HG02943 (cell line): ENCODE results near the gene RNF144A.

Source experiments
- ATAC-seq: cut with Tn5 transposase; IDR thresholded peaks from one replicate; pipeline ENCODE4 v1.9.1; 2021; ENCODE audit warnings: mild to moderate bottlenecking, low read depth, moderate library complexity; ENCODE audit not compliant: unreplicated experiment

Gene RNF144A

GRCh38 chr2:6968319-6969100 is 51.3 kb downstream of the RNF144A start:
- no peak for ATAC-seq

GRCh38 chr2:6970551-6970950 is 53.3 kb downstream of the RNF144A start:
- no peak for ATAC-seq

DNA sequence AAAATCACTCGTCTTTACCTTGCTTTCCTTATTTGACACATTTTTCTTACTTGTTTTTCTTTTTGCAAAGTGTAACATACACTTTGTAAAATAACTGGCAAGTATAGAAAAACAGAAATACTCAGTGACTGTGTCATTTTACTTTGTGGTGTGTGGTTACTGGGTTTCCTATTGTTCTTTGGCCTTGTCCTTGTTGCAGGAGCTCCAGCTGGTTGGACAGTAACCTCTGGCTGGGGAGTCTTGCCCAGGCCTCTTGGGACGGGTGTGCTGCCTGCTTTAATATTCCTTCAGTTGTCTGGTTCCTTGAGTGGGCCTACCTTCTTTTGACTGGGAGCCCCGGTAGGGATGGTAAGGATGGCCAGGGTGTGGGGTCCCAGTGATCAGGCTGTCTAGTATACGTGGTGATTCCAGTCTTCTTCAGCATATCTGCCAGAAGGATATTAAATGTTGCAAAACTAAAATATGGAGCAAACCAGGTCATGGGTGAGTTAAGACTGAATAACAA is 53.8 kb downstream of the RNF144A start:
- no peak for ATAC-seq

DNA sequence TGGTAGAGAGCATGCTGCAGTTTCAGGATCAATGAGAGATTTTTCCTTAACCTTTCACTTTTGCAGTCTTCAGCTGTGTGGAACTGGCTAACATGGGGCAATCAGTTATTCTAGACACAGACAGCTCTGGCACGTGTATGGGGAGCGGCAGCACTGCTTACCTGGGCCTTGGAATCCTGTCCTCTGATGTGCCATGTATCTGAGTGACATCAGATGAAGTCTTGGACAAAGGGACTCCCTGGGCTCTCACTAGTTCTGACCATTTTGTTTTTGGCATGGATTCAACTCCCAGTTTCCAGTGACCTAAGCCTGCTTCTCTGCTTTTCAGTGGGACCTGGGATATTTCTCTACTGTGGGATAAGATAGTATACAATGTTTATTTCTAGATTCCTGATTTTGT is 54.3 kb downstream of the RNF144A start:
- no peak for ATAC-seq

GRCh38 chr2:6972067-6972710 is 55.0 kb downstream of the RNF144A start:
- no peak for ATAC-seq

- no peak for ATAC-seq
Observed at GRCh38 chr2:6973895-6974545, 56.8 kb downstream of the RNF144A start.

DNA sequence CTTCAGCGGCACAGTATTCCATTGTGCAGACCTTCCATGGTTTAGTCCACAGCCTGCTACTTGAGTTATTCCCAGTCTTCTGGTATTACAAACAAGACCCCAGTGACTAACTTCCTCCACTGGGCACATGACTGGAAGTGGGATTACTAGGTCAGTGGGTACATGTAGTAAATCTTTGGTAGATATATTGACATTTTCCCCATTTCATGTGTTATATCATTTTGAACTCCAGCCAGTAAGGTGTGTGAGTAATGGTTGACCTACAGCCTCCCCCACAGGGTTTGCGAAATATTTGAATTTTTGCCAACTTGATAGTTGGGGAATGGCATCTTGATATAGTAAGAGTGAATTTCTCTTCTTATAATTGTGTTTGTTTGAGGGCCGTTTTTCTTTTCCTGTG is 58.8 kb downstream of the RNF144A start:
- ATAC-seq: no peak

GRCh38 chr2:6977113-6977741 is 60.0 kb downstream of the RNF144A start:
- ATAC-seq: no peak

- ATAC-seq: no peak
Observed at GRCh38 chr2:6977786-6978185, 60.6 kb downstream of the RNF144A start.

DNA sequence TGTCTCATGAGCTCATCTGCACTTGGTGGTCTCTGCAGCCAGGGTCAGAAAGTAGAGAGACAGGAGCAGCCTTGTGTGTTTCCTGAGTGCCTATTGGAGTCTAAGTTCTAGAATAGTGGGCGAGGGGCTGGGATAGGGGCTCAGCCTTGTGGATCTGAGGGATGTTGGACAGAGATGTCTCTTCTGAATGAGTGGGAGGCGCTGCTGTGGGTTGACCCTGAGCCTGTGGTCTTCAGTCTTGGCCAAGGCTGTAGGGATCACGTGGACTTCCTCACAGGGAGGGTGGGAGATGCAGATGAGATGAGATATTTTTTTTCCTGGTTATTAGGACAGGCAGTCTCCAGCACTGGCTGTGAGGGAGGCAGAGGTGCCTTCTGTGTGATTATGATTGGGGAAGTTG is 61.8 kb downstream of the RNF144A start:
- ATAC-seq: no peak

DNA sequence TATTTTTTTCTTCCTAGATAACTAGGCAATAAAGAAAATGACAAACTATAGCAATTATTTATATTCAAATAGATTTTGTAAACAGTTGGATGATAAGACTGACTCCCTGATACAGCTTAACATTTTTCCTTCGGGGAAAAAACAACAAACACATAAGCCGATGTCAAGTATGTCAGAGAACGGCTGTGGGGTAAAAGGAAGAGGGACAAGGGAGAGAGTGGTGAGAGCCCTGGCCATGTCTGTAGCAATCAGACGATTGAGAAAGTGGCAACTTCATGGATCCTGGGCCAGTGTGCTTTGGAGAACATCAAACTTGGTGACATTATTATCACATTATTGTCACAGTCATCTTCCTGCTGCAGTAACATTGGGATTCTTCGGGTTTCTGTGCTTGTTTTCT is 65.2 kb downstream of the RNF144A start:
- ATAC-seq: no peak

DNA sequence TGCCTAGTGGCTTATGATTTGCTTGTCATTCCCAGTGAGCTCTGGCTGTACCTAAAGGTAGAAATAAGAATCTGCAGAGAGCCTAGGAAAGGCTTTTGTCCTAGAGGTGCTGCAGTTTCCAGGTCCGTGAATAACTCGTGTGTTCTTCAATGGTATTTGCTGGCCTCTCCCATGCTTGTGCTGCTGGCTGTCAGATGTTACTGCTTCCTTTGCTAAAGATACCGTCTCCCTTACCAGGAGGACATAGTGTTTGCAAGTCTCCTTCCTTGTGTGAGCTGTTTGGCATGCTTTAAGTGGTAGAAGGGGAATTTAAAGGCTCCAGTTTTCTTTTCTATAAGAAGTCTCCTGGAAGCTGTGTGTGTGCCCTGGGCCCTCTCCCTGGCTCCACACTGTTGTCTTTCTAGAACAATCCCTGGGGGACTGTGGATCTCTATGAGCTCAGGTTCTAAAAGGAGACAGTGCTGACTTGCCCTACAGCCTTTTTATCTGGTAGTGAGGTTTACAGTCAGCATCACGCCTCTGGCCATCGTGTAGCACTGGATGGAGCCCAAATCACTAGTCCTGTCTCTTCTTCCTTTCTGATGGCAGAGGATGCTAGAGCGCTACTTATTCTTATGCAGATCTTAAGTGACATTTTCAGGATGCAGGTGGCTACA is 65.8 kb downstream of the RNF144A start:
- no peak for ATAC-seq

- no peak for ATAC-seq
Observed at GRCh38 chr2:6986301-6986911, 69.2 kb downstream of the RNF144A start.

- ATAC-seq: no peak
Observed at GRCh38 chr2:6986912-6987361, 69.7 kb downstream of the RNF144A start.

GRCh38 chr2:6990871-6991270 is 73.7 kb downstream of the RNF144A start:
- no peak for ATAC-seq

GRCh38 chr2:6992794-6993228 is 75.6 kb downstream of the RNF144A start:
- ATAC-seq: no peak

DNA sequence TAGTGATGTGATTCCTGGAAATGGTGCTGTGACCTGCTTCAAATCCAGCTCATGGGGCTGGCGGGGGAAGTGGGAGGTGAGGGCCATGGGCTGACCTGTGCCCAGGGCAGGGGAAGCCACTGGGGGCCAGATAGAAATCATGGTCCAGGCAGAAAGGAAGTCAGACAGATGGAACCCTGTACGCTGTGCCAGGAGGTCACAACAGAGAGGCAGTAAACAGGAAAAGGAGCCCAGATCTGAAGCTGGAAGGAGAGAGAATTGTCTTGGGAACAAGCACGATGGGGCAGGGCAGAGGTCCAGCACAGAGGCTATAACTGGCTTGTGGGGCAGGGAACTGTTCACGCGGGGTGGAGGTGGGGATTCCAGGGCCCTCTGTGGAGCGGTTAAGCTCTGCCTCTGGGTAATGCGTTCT is 76.0 kb downstream of the RNF144A start:
- no peak for ATAC-seq

DNA sequence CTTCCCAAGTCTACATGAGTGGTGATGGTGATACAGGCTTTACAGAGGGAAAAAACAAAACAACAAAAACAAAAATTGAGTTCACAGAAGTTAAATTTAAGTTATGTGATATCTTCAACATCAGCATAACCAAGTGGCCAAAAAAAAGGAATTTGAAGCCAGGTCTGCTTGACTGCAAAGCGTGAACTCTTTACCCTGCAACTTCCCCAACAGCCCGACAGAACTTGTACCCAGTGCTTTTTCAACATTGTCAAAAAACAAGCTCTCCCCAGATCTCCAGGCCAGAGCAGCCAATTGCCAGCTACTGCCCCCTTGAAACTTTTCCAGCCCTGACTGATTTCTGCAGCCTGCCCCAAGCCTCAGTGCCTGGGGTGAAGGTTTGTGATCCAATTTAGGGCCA is 76.7 kb downstream of the RNF144A start:
- no peak for ATAC-seq

GRCh38 chr2:6994536-6995128 is 77.4 kb downstream of the RNF144A start:
- no peak for ATAC-seq
